ENCODE results near the gene ENPP6.

The ENPP6 gene

DNA sequence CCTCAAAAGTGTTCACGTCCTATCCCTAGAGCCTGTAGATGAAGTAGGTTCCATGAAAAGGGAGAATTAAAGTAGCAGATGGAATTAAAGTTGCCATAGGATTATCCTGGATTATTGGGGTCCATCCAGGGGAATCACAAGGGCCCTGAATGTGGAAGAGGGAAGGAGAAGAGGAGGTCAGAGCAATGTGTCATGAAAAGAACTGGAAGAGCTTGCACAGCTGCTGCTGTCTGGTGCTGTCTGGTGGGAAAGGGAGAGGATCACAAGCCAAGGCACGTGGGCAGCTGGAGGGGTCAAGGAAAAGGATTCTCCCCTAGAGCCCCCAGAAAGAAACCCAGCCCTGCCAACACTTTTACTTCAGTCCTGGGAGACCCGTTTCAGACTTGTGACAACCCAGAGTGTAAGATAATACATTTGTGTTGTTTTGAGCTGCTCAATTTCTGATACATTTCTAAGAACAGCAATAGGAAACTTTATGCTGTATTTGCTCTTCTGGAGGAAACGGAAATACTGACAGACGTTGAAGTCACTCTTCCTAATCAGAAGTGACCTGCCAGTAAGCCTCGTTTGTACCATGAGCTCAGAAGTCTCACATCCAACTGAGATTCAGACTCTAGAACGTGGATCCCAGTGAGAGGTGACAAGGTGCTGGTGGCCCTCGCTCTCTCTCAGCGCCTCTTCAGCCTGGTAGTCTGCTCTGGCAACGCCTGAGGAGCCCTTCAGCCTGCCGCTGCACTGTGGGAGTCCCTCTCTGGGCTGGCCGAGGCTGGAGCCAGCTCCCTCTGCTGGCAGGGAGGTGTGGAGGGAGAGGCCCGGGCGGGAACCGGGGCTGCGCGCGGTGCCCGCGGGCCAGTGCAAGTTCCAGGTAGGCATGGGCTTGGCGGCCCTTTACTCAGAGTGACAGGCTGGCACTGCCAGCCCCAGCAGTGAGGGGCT is 34.7 kb upstream of the ENPP6 start:
- no peak overlapping the region for H3K4me3 ChIP-seq (replicated peaks; ENCODE audit: low read depth, low read length)
- no peak for DNase-seq (ENCODE audit: extremely low read depth, low read depth)
- TF ChIP-seq, protein P1, sequence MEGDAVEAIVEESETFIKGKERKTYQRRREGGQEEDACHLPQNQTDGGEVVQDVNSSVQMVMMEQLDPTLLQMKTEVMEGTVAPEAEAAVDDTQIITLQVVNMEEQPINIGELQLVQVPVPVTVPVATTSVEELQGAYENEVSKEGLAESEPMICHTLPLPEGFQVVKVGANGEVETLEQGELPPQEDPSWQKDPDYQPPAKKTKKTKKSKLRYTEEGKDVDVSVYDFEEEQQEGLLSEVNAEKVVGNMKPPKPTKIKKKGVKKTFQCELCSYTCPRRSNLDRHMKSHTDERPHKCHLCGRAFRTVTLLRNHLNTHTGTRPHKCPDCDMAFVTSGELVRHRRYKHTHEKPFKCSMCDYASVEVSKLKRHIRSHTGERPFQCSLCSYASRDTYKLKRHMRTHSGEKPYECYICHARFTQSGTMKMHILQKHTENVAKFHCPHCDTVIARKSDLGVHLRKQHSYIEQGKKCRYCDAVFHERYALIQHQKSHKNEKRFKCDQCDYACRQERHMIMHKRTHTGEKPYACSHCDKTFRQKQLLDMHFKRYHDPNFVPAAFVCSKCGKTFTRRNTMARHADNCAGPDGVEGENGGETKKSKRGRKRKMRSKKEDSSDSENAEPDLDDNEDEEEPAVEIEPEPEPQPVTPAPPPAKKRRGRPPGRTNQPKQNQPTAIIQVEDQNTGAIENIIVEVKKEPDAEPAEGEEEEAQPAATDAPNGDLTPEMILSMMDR (IDR thresholded peaks at IDR 0.05; ENCODE audit: low read depth, low read length, missing control alignments), result no peak

DNA sequence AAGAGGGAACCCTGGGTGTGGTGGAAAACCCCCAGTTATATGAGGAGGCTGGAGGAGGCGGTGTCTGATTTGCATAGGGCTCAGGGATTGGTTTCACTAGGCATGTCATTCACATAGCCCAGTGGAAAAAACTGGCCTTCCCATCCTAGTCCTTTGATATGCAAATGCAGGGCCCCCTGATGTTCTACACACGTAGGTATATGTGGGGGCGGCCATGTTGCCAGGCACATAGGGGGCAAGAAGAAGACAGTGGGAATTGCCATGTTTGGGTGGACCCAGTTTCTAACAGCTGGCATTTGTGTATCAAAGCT is 34.0 kb upstream of the ENPP6 start:
- TF ChIP-seq, protein P1 (IDR thresholded peaks at IDR 0.05; ENCODE audit: low read depth, low read length, missing control alignments), result no peak
- no peak for DNase-seq (ENCODE audit: extremely low read depth, low read depth)
- no peak overlapping the region for H3K4me3 ChIP-seq (replicated peaks; ENCODE audit: low read depth, low read length)

DNA sequence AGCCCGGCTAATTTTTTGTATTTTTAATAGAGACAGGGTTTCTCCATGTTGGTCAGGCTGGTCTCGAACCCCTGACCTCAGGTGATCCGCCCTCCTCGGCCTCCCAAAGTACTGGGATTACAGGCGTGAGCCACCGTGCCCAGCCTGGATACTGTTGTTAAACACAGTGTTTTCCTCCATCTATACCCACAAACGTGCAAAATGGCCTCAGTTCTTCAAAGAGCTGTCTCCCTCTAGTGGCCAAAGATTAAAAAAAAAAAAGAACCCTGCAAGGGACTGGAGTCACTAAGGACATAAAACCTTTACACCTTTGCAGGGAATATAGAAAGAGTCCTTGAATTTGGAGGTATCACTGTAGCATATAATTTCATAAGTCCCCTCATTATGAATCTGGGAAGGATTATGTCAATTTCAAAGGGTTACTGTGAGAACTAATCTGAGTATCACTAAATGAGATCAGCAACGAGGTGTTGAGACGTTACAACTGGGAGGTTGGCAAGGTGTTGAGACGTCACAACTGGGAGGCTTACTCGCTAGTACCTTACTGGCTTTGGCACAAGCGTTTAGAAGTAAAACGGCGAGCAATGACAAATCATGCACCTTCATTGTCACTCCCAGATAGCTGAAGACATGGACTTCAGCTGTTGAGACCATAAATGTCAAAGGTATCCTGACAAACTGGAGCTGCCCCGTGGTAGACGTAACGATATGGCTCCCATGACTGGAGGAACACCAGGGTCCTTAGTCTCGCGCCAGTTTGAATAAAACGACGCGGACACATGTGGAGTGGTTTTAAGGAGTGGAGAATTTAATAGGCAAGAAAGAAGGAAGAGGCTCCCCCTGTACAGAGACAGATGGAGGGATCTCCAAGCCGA is 33.4 kb upstream of the ENPP6 start:
- peak; percentile 25 for DNase-seq (ENCODE audit: extremely low read depth, low read depth)
- no peak overlapping the region for H3K4me3 ChIP-seq (replicated peaks; ENCODE audit: low read depth, low read length)
- TF ChIP-seq, protein P1 (IDR thresholded peaks at IDR 0.05; ENCODE audit: low read depth, low read length, missing control alignments), result peak; percentile 51

GRCh38 chr4:184248216-184248615 is 30.5 kb upstream of the ENPP6 start:
- H3K4me3 ChIP-seq (replicated peaks; ENCODE audit: low read depth, low read length), result no peak overlapping the region
- TF ChIP-seq, protein P1 (IDR thresholded peaks at IDR 0.05; ENCODE audit: low read depth, low read length, missing control alignments), result no peak
- no peak for DNase-seq (ENCODE audit: extremely low read depth, low read depth)

- no peak overlapping the region for H3K4me3 ChIP-seq (replicated peaks; ENCODE audit: low read depth, low read length)
- TF ChIP-seq, protein P1 (IDR thresholded peaks at IDR 0.05; ENCODE audit: low read depth, low read length, missing control alignments), result no peak
These were observed 29.7 kb upstream of the ENPP6 start for GRCh38 chr4:184247421-184247820.

DNA sequence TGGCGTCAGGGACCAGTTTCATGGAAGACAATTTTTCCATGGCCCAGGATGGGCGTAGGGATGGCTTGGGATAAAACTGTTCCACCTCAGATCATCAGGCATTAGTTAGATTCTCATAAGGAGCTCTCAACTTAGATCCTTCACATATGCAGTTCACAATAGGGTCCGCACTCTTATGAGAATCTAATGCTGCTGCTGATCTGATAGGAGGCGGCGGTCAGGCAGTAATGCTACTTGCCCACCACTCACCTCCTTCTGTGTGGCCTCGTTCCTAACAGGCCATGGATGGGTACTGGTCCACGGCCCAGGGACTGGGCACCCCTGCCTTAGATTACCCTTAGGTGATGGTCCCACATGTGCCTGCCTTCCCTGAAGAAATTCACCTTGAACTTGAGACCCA is 28.8 kb upstream of the ENPP6 start:
- no peak for DNase-seq (ENCODE audit: extremely low read depth, low read depth)
- no peak overlapping the region for H3K4me3 ChIP-seq (replicated peaks; ENCODE audit: low read depth, low read length)
- TF ChIP-seq, protein P1 (IDR thresholded peaks at IDR 0.05; ENCODE audit: low read depth, low read length, missing control alignments), result no peak

More at GRCh38 chr4:184247421-184247820, 29.7 kb upstream of the ENPP6 start:
- DNase-seq (ENCODE audit: extremely low read depth, low read depth), result no peak
